Measurements from ENCODE around the gene AMT. TPM values are rescaled to one million over a fixed set of nuclear protein-coding genes. Genes with fewer than 3 reads are reported as not detected.

AMT gene
- total and polyA plus RNA-seq, 5 experiments from 2014 or later: 1.6 to 9.9 (median 3.1) TPM

GRCh38 chr3:49460188-49460890, 38.1 kb upstream of the AMT start:
- no peaks in the 10 kb centered on the region for H3K27me3 Mint-ChIP-seq
- ATAC-seq (no peak), DNase-seq (no peak)
- POLR2A ChIA-PET: no interaction called here
- no peak overlapping the region for H3K4me3 Mint-ChIP-seq
- H3K9me3 Mint-ChIP-seq: no peaks in the 10 kb centered on the region
- H3K27ac Mint-ChIP-seq: peak overlapping the region in 1 of 10 donors; percentile 69
- no peaks in the 10 kb centered on the region for H3K36me3 Mint-ChIP-seq
- no peaks in the 10 kb centered on the region for H3K4me1 Mint-ChIP-seq

- H3K9me3 Mint-ChIP-seq: no peaks in the 10 kb centered on the region
- ATAC-seq: no peak
- POLR2A ChIA-PET: no interaction called here
- H3K27ac Mint-ChIP-seq: peak overlapping the region in 1 of 10 donors; percentile 19
- no peaks in the 10 kb centered on the region for H3K36me3 Mint-ChIP-seq
- H3K4me1 Mint-ChIP-seq: no peaks in the 10 kb centered on the region
- no peak for DNase-seq
- no peaks in the 10 kb centered on the region for H3K27me3 Mint-ChIP-seq
- no peak overlapping the region for H3K4me3 Mint-ChIP-seq
Observed at GRCh38 chr3:49456466-49456865, 34.2 kb upstream of the AMT start.

- Mint-ChIP-seq H3K36me3 (no peaks in the 10 kb centered on the region), H3K4me3 (no peak overlapping the region), H3K9me3 (no peaks in the 10 kb centered on the region), H3K27ac (peak overlapping the region in 2 of 10 donors; percentile 57 to 58), H3K27me3 (no peaks in the 10 kb centered on the region), H3K4me1 (no peaks in the 10 kb centered on the region)
- POLR2A ChIA-PET: interaction anchor here (0.5 to 0.7 kb wide), 2 partner anchors 11 to 29 kb away, joined by 3 to 5 read pairs; no protein-coding TSS in a partner anchor
- no peak for DNase-seq
- no peak for ATAC-seq
Observed at GRCh38 chr3:49454898-49455681, 32.8 kb upstream of the AMT start.

DNA sequence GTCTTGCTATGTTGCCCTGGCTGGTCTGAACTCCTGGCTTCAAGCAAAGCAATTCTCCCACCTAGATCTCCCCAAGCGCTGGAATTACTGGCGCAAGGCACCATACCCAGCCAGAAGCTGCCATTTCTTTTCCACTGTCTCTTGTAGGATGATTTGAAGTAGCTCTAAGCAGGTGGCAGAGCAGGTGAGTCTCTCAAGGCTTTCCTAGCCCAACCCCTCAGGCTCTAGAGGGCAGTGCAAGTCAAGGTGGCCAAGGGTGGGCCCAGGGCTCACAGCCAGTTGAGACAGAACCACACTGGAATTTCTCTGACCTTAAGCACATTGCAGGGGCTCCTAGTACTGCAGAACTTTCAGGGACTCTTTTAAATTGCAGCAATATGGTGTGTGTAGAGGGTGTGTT, 32.2 kb upstream of the AMT start:
- H3K4me1 Mint-ChIP-seq: no peaks in the 10 kb centered on the region
- no peaks in the 10 kb centered on the region for H3K27me3 Mint-ChIP-seq
- POLR2A ChIA-PET: interaction anchor here (0.6 kb wide), 1 partner anchor 1560 kb away, joined by 6 read pairs; no protein-coding TSS in a partner anchor
- ATAC-seq (no peak), DNase-seq (no peak)
- H3K36me3 Mint-ChIP-seq: no peaks in the 10 kb centered on the region
- H3K9me3 Mint-ChIP-seq: no peaks in the 10 kb centered on the region
- H3K4me3 Mint-ChIP-seq: no peak overlapping the region
- H3K27ac Mint-ChIP-seq: peak overlapping the region in 3 of 10 donors; percentile 28 to 83 (median 43)

GRCh38 chr3:49453621-49454020, 31.3 kb upstream of the AMT start:
- peaks cover 2 to 6% (median 5%) of the 10 kb centered on the region in 4 donors for H3K4me1 Mint-ChIP-seq
- peak overlapping the region in 1 of 10 donors; percentile 79 for H3K27ac Mint-ChIP-seq

DNA sequence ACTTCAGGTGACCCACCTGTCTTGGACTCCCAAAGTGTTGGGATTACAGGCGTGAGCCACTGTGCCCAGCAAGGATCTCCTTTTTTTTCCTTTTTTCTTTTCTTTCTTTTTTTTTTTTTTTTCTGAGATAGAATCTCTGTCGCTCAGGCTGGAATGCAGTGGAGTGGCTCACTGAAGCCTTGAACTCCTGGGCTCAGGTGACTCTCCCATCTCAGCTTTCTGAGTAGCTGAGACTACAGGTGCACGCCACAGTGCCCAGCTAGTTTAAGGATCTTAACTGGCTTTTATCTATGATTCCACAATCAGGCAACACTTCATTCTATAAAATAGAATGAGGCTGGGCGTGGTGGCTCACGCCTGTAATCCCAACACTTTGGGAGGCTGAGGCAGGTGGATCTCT, 23.1 kb upstream of the AMT start:
- Mint-ChIP-seq H3K27ac (peak overlapping the region in 6 of 10 donors; percentile 38 to 81 (median 56)), H3K9me3 (no peaks in the 10 kb centered on the region), H3K27me3 (no peaks in the 10 kb centered on the region), H3K4me3 (peak overlapping the region in 1 of 10 donors; percentile 19), H3K36me3 (no peaks in the 10 kb centered on the region), H3K4me1 (peaks cover 3 to 28% (median 16%) of the 10 kb centered on the region in 4 donors)
- POLR2A ChIA-PET: interaction anchor here (0.7 to 2.5 kb wide), 4 partner anchors 16 to 277 kb away, joined by 4 to 23 read pairs (median 12); partner anchors contain the start of genes NICN1 and USP4
- no peak for ATAC-seq
- DNase-seq: no peak

More at GRCh38 chr3:49453621-49454020, 31.3 kb upstream of the AMT start:
- no peak overlapping the region for H3K4me3 Mint-ChIP-seq
- no peaks in the 10 kb centered on the region for H3K27me3 Mint-ChIP-seq
- no peak for DNase-seq
- POLR2A ChIA-PET: interaction anchor here (0.7 kb wide), 1 partner anchor 703 kb away, joined by 4 read pairs; no protein-coding TSS in a partner anchor
- no peaks in the 10 kb centered on the region for H3K9me3 Mint-ChIP-seq
- ATAC-seq: no peak
- no peaks in the 10 kb centered on the region for H3K36me3 Mint-ChIP-seq

GRCh38 chr3:49434731-49435130, 12.5 kb upstream of the AMT start:
- no peaks in the 10 kb centered on the region for H3K27me3 Mint-ChIP-seq
- no peaks in the 10 kb centered on the region for H3K36me3 Mint-ChIP-seq
- DNase-seq: no peak
- POLR2A ChIA-PET: interaction anchor here (0.6 kb wide), 1 partner anchor 352 kb away, joined by 3 read pairs; no protein-coding TSS in a partner anchor
- H3K4me3 Mint-ChIP-seq: no peak overlapping the region
- no peaks in the 10 kb centered on the region for H3K9me3 Mint-ChIP-seq
- H3K27ac Mint-ChIP-seq: no peak overlapping the region
- ATAC-seq: no peak
- peaks cover 0 to 4% (median 2%) of the 10 kb centered on the region in 4 donors for H3K4me1 Mint-ChIP-seq

DNA sequence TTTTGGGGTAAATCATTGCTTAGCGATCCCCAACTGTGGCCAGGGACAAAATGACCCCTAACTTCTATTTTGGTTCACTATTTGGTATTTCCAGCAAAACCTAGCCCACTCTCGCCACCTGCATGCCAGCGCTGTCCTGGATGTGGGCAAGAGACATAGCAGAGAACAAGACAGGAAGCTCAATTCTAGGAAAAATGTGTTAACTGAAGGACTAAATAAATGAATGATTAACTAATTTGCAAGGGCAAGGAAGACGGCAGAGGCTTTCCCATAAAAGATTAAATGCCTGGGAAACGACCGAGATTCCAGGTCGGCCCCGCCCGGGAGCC, 6.4 kb upstream of the AMT start:
- DNase-seq: no peak

DNA sequence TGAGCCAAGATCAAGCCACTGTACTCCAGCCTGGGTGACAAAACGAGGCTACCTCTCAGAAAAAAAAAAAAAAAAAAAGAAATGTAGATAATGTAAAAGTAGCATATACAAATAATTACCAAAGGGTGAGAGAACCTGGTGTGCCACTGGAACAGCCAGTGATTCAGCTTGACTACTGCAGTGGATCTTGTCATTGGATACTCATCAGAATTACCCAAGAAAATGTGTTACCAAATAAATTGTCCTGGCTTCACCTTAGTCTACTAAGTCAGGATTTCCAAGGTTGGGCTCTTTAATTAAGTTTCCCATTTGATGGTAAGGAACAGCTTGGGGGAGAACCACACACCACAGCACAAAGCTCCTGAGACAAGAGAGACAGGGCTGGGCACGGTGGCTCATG, 5.3 kb upstream of the AMT start:
- H3K27me3 Mint-ChIP-seq: no peaks in the 10 kb centered on the region
- H3K9me3 Mint-ChIP-seq: no peaks in the 10 kb centered on the region
- H3K4me3 Mint-ChIP-seq: peak overlapping the region in 9 of 10 donors; percentile 50 to 96 (median 92)
- ATAC-seq: no peak
- peaks cover 12 to 36% (median 22%) of the 10 kb centered on the region in 4 donors for H3K4me1 Mint-ChIP-seq
- no peak for DNase-seq
- peak overlapping the region in 5 of 10 donors; percentile 13 to 96 (median 69) for H3K27ac Mint-ChIP-seq
- H3K36me3 Mint-ChIP-seq: peaks cover 0 to 12% (median 3%) of the 10 kb centered on the region in 3 donors
- POLR2A ChIA-PET: interaction anchor here (0.5 to 3.9 kb wide), 6 partner anchors 10 to 1071 kb away, joined by 3 to 50 read pairs (median 4); partner anchors contain the start of gene USP4

More for the DNA sequence above, 6.4 kb upstream of the AMT start:
- peak; percentile 15 for ATAC-seq
- Mint-ChIP-seq H3K4me3 (peak overlapping the region; percentile 90 to 96 (median 92)), H3K27ac (peak overlapping the region; percentile 78 to 98 (median 94)), H3K27me3 (no peaks in the 10 kb centered on the region), H3K4me1 (peaks cover 12 to 29% (median 22%) of the 10 kb centered on the region in 4 donors), H3K9me3 (no peaks in the 10 kb centered on the region), H3K36me3 (peaks cover 0 to 11% (median 3%) of the 10 kb centered on the region in 3 donors)
- POLR2A ChIA-PET: interaction anchor here (0.5 to 3.9 kb wide), 15 partner anchors 11 to 439 kb away, joined by 3 to 50 read pairs (median 8); partner anchors contain the start of genes DAG1, GPX1, NDUFAF3 and P4HTM

DNA sequence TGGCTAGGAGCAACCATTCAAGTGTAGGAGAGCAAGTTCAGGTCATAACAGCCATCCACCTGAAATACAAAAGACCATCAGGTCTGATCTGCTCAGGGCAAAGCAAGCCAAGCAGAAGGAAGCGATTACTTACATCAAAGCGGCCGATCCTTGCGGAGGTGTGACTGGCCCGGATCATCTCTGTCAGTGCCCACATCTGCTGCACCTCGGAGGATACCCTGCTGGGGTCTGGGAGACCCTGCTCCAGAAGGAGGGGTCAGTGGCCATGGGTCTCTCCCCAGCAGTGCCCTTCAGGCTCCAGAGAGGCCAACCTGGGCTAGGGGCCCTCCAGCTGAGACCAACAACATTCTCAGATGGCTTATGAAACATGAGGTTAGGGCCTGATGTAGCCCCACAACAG, 2.5 kb upstream of the AMT start:
- POLR2A ChIA-PET: interaction anchor here (0.5 kb wide), 1 partner anchor 81 kb away, joined by 4 read pairs; no protein-coding TSS in a partner anchor
- Mint-ChIP-seq H3K27me3 (no peaks in the 10 kb centered on the region), H3K4me3 (no peak overlapping the region), H3K27ac (peak overlapping the region in 2 of 10 donors; percentile 26 to 60), H3K36me3 (peaks cover 0 to 12% (median 3%) of the 10 kb centered on the region in 3 donors), H3K4me1 (peaks cover 14 to 54% (median 34%) of the 10 kb centered on the region in 4 donors), H3K9me3 (no peaks in the 10 kb centered on the region)
- ATAC-seq: no peak
- no peak for DNase-seq

GRCh38 chr3:49421890-49422378, 339 bp downstream of the AMT start:
- Mint-ChIP-seq H3K27ac (peak overlapping the region in 4 of 10 donors; percentile 2 to 64 (median 46)), H3K27me3 (no peaks in the 10 kb centered on the region), H3K9me3 (no peaks in the 10 kb centered on the region), H3K36me3 (peaks cover 0 to 12% (median 6%) of the 10 kb centered on the region in 3 donors), H3K4me1 (peaks cover 15 to 66% (median 46%) of the 10 kb centered on the region in 4 donors), H3K4me3 (peak overlapping the region in 9 of 10 donors; percentile 28 to 64 (median 47))
- ATAC-seq: peak in 1 of 2 donors; percentile 30
- POLR2A ChIA-PET: interaction anchor here (0.9 to 2.1 kb wide), 2 partner anchors 10 kb away, joined by 4 to 12 read pairs; partner anchors contain the start of genes RHOA and TCTA
- DNase-seq: no peak

DNA sequence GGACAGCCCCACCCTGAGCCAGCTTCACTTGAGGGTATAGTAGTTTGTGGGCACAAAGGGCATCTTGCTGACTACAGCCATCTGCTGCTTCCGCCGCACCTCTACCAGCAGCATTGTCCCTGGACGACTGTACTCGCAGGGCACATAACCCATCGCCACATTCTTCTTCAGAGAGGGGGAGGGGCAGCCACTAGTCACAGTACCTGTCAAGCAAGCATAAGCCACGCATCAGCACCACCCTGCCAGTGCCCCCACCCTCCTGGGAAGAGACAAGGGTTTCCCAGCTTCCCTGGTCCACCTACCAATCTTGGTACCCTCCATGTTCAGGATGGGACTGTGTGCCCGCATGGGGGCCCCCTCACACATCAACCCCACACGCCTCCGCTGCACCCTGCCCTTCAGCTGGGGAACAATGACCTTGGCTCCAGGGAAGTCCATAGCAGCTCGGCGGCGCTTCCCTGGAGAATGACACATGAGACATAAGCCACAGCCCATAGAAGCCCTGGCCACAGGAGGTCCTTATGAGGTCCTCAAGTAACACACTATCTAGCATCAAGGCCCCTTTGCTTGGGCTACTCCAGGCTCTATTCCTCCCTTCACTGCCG, 4.7 kb downstream of the AMT start:
- peak overlapping the region; percentile 43 to 99 (median 87) for H3K27ac Mint-ChIP-seq
- peak overlapping the region in 7 of 10 donors; percentile 1 to 75 (median 40) for H3K4me3 Mint-ChIP-seq
- H3K27me3 Mint-ChIP-seq: no peaks in the 10 kb centered on the region
- no peak for DNase-seq
- no peak for ATAC-seq
- no peaks in the 10 kb centered on the region for H3K9me3 Mint-ChIP-seq
- peaks cover 0 to 11% (median 3%) of the 10 kb centered on the region in 3 donors for H3K36me3 Mint-ChIP-seq
- POLR2A ChIA-PET: interaction anchor here (0.7 to 5.6 kb wide), 5 partner anchors 9 to 996 kb away, joined by 3 to 50 read pairs (median 4); partner anchors contain the start of genes NICN1 and USP4
- H3K4me1 Mint-ChIP-seq: peaks cover 29 to 84% (median 71%) of the 10 kb centered on the region in 4 donors
